Mesothelial cell of epicardium (in vitro differentiated cells): ENCODE data around the gene MYO5A. TPM values are rescaled to one million over a fixed set of nuclear protein-coding genes. Genes with fewer than 3 reads are reported as not detected.

Source experiments
- DNase-seq, 2 experiments: peaks; one replicate each; pipeline ENCODE4 v3.0.0; 2021; ENCODE audit warnings: low spot score in 2 of 2; ENCODE audit not compliant: unreplicated experiment in 2 of 2
- H3K27ac Mint-ChIP-seq: 2 replicates; pipeline ENCODE4 v1.8.0; 2021; ENCODE audit warnings: mixed read lengths
- H3K27me3 Mint-ChIP-seq: 2 replicates; pipeline ENCODE4 v1.8.0; 2021; ENCODE audit warnings: low read depth, mixed read lengths
- H3K36me3 Mint-ChIP-seq: 2 replicates; pipeline ENCODE4 v1.8.0; 2021; ENCODE audit warnings: mixed read lengths
- H3K4me1 Mint-ChIP-seq: 2 replicates; pipeline ENCODE4 v1.8.0; 2021; ENCODE audit warnings: mixed read lengths
- H3K4me3 Mint-ChIP-seq: 2 replicates; pipeline ENCODE4 v1.8.0; 2021; ENCODE audit warnings: mild to moderate bottlenecking, moderate library complexity, mixed read lengths
- H3K9me3 Mint-ChIP-seq: 2 replicates; pipeline ENCODE4 v1.8.0; 2021; ENCODE audit warnings: mixed read lengths
- CTCF ChIP-seq: fragments of 200-600 bp; sonication (generic); IDR thresholded peaks from one replicate; pipeline ENCODE4 v1.5.0; 2021; ENCODE audit warnings: antibody characterized with exemption; ENCODE audit not compliant: unreplicated experiment
- total RNA-seq: library from RNA; stranded (reverse); gene quantifications from 3 replicates; pipeline ENCODE4 v1.2.1, GENCODE V29; 2021

MYO5A gene
- total RNA-seq, 1 donor from 2014 or later = 14.4 TPM

DNA sequence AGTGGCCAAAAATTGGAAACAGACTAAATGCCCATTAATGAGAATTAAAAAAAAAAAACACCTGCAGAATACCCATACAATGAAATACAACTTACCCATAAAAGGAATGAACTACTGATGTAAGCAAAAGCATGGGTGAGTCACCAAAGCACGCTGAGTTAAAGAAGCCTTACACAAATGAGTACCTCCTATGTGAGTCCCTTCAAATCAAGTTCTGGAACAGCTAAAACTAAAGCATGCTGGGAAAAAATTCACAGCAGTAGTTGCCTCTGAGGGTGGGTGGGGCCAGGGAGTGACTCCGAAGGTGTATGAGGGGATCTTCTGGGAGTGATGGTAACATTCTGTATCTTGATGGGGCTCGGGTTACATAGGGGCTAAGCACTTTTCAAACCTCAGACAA is 244.5 kb downstream of the MYO5A start:
- Mint-ChIP-seq H3K4me1 (peaks cover 12% of the 10 kb centered on the region), H3K27me3 (no peaks in the 10 kb centered on the region), H3K36me3 (peaks cover 7% of the 10 kb centered on the region), H3K27ac (no peak overlapping the region), H3K4me3 (no peak overlapping the region), H3K9me3 (peaks cover 3% of the 10 kb centered on the region)
- no peak for TF ChIP-seq CTCF
- no peak for DNase-seq

DNA sequence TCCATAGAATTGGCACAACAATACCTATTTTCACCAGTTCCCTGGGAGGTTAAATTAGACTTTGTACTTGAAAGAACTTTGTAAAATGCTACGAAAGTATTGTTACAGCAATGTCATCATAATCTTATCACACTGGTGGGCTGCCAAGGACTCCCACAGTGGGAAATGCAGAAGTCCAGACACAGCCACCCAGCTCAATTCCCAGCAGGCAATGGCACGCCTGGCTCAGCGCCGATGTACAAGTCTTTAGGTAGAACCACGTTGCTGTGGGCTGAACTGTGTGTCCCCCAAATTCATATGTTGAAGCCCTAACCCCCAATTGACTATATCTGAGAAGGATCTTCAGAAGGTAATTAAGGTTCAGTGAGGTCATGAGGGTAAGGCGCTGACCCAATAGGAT is 245.4 kb downstream of the MYO5A start:
- peaks cover 11% of the 10 kb centered on the region for H3K36me3 Mint-ChIP-seq
- DNase-seq = no peak
- no peak overlapping the region for H3K4me3 Mint-ChIP-seq
- peaks cover 3% of the 10 kb centered on the region for H3K9me3 Mint-ChIP-seq
- no peaks in the 10 kb centered on the region for H3K27me3 Mint-ChIP-seq
- peaks cover 6% of the 10 kb centered on the region for H3K4me1 Mint-ChIP-seq
- H3K27ac Mint-ChIP-seq = no peak overlapping the region
- TF ChIP-seq CTCF = no peak

GRCh38 chr15:52282418-52282817 is 246.3 kb downstream of the MYO5A start:
- DNase-seq = no peak
- peaks cover 13% of the 10 kb centered on the region for H3K36me3 Mint-ChIP-seq
- H3K9me3 Mint-ChIP-seq = peaks cover 3% of the 10 kb centered on the region
- no peak for TF ChIP-seq CTCF
- H3K4me1 Mint-ChIP-seq = no peaks in the 10 kb centered on the region
- no peak overlapping the region for H3K4me3 Mint-ChIP-seq
- H3K27ac Mint-ChIP-seq = no peak overlapping the region
- no peaks in the 10 kb centered on the region for H3K27me3 Mint-ChIP-seq

GRCh38 chr15:52281085-52282035 is 247.3 kb downstream of the MYO5A start:
- Mint-ChIP-seq H3K9me3 (no peaks in the 10 kb centered on the region), H3K27ac (no peak overlapping the region), H3K4me1 (no peaks in the 10 kb centered on the region), H3K36me3 (peaks cover 10% of the 10 kb centered on the region), H3K4me3 (no peak overlapping the region), H3K27me3 (no peaks in the 10 kb centered on the region)
- DNase-seq = no peak
- no peak for TF ChIP-seq CTCF

DNA sequence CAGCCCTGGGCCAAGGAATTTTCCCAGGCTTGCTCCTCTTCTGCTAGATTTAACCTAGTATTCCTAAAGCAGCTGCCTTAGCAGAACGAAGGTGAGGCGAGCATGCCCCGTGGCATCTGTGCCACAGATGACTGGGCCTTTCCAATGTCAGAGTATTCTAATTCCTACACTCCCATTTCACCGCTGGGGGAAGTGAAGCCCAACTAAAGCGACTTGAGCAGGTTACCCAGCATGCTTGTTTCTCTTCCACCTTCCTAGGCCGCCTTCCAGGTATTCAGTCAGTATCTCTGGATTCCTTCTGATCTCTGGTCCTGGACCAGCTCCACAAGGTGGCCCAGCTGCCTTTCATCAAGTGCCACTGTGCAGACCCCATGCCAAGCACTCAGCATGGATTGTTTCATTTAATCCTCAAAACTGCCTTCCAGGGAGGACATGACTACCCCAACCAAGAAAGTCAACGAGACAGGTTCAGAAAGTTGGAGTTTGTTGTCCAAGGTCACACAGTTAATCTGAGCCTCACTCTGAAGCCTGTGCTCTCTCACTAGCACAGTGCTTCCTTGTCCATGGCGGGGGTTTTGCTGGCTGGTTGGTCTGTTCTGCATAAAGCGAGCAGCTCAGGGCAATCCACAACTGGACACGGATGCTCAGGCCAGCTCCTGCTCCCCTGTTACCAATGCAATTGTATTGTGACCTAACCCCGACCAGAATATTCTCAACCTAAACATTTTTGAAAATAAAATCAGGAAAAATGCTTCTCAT is 248.2 kb downstream of the MYO5A start:
- no peaks in the 10 kb centered on the region for H3K27me3 Mint-ChIP-seq
- peaks cover 15% of the 10 kb centered on the region for H3K36me3 Mint-ChIP-seq
- H3K4me3 Mint-ChIP-seq = no peak overlapping the region
- H3K27ac Mint-ChIP-seq = no peak overlapping the region
- H3K9me3 Mint-ChIP-seq = no peaks in the 10 kb centered on the region
- H3K4me1 Mint-ChIP-seq = no peaks in the 10 kb centered on the region
- no peak for DNase-seq
- no peak for TF ChIP-seq CTCF
